ENCODE results near the gene INMT.
"Not testable (repeated sequence)": the region's sequence is repeated elsewhere in the genome, so short reads cannot be mapped to it uniquely, and the experiment has no call there.

Gene INMT

GRCh38 chr7:30717181-30717580 is 34.8 kb upstream of the INMT start:
- no peak for TF ChIP-seq CTCF (IDR thresholded peaks at IDR 0.05; ENCODE audit: low read depth, low read length)
- H3K4me3 ChIP-seq (ENCODE audit: low read depth, low read length): no peak overlapping the region

DNA sequence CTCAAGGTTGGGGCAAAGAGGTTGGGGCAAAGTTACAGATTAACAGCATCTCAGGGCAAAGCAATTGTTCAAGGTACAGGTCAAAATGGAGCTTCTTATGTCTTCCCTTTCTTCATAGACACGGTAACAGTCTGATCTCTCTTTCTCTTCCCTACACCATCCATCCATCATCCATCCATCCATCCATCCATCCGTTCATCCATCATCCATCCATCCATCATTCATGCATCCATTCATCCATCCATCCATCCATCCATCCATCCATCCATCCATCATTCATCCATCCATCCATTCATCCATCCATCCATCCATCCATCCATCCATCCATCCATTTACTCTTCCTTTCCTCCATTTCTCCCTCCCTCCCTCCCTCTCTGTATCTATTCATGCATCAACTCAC is 32.5 kb upstream of the INMT start:
- H3K4me3 ChIP-seq (ENCODE audit: low read depth, low read length): not testable (repeated sequence)

DNA sequence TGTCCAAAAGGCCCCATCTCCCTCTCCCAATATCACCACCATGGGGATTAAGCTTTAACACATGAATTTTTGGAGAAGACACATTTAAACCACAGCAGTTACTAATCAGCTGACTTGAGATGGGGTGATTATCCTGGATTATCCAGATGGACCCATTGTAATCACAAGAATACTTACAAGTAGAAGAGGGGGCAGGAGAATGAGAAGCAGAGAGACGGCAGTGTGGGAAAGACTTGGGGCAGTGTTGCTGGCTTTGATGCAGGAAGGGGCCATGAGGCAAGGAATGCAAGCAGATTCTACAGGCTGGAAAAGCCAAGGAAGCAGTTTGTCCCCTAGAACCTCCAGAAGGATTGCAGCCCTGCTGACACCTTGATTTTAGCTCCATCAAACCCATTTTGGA is 30.7 kb upstream of the INMT start:
- no peak for TF ChIP-seq CTCF (IDR thresholded peaks at IDR 0.05; ENCODE audit: low read depth, low read length)
- H3K4me3 ChIP-seq (ENCODE audit: low read depth, low read length): no peak overlapping the region

GRCh38 chr7:30722187-30722586 is 29.7 kb upstream of the INMT start:
- TF ChIP-seq CTCF (IDR thresholded peaks at IDR 0.05; ENCODE audit: low read depth, low read length): no peak
- H3K4me3 ChIP-seq (ENCODE audit: low read depth, low read length): no peak overlapping the region

DNA sequence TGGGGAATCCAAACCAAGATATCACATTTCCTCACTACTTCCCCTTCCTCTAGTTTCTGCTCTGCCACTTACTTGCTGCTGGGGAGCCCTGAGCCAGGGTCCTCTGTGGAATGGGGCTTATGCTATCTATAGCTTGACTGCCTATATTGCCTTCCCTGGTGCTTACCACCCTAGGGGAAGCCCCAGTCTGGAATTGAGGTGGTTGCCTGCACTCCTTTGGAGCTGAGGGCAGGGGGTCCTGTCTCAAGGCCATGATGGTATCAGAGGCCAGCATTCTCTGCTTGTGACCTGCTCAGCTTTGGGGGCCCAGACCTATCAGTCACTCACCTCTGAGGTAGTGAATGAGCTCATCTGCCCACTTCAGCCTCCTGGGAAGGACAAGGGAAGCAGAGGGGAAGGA is 29.3 kb upstream of the INMT start:
- no peak for TF ChIP-seq CTCF (IDR thresholded peaks at IDR 0.05; ENCODE audit: low read depth, low read length)
- no peak overlapping the region for H3K4me3 ChIP-seq (ENCODE audit: low read depth, low read length)

GRCh38 chr7:30723776-30724175 is 28.2 kb upstream of the INMT start:
- no peak overlapping the region for H3K4me3 ChIP-seq (ENCODE audit: low read depth, low read length)
- no peak for TF ChIP-seq CTCF (IDR thresholded peaks at IDR 0.05; ENCODE audit: low read depth, low read length)

GRCh38 chr7:30726296-30727006 is 25.5 kb upstream of the INMT start:
- H3K4me3 ChIP-seq (ENCODE audit: low read depth, low read length): no peak overlapping the region
- TF ChIP-seq CTCF (IDR thresholded peaks at IDR 0.05; ENCODE audit: low read depth, low read length): no peak

Data from WI38 (cell line).